ENCODE results near the gene MAGI2. TPM values are rescaled to one million over a fixed set of nuclear protein-coding genes. Genes with fewer than 3 reads are reported as not detected.

Gene MAGI2
- total RNA-seq, 2 experiments from 2014 or later = 0.03 to 0.17 TPM

DNA sequence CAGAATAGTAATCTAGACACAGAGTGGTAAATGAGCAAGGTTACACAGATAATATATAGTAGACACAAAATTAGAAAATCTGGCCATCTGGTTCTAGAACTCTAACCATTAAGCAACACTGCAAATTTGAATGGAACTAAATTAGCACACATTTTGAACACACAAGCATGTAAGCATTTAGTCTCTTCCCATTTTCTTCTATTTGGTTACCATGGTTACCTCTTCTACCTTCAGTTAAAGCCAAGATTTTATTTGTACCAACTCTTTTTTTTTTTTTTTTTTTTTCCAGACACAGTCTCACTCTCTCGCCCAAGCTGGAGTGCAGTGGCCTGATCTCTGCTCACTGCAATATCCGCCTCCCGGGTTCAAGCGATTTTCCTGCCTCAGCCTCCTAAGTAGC lies 790.5 kb downstream of the MAGI2 start:
- H3K9me3 ChIP-seq (ENCODE audit: low read length) = no peaks in the 10 kb centered on the region
- DNase-seq (ENCODE audit: low spot score) = no peak
- intact Hi-C loops (cut with micrococcal nuclease; ENCODE audit: unreplicated experiment) = no loop called here
- no peaks in the 10 kb centered on the region for H3K36me3 ChIP-seq (ENCODE audit: insufficient read depth, low read length)
- no peak overlapping the region for H2AFZ ChIP-seq (ENCODE audit: low read length)
- ChIA-PET CTCF (ENCODE audit: unreplicated experiment) (no interaction called here), POLR2A (no interaction called here)
- TF ChIP-seq EZH2phosphoT487 (IDR thresholded peaks at IDR 0.05; ENCODE audit: borderline replicate concordance, low read depth, low read length) = no peak
- TF ChIP-seq, protein P1, sequence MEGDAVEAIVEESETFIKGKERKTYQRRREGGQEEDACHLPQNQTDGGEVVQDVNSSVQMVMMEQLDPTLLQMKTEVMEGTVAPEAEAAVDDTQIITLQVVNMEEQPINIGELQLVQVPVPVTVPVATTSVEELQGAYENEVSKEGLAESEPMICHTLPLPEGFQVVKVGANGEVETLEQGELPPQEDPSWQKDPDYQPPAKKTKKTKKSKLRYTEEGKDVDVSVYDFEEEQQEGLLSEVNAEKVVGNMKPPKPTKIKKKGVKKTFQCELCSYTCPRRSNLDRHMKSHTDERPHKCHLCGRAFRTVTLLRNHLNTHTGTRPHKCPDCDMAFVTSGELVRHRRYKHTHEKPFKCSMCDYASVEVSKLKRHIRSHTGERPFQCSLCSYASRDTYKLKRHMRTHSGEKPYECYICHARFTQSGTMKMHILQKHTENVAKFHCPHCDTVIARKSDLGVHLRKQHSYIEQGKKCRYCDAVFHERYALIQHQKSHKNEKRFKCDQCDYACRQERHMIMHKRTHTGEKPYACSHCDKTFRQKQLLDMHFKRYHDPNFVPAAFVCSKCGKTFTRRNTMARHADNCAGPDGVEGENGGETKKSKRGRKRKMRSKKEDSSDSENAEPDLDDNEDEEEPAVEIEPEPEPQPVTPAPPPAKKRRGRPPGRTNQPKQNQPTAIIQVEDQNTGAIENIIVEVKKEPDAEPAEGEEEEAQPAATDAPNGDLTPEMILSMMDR (conservative IDR thresholded peaks at IDR 0.05; ENCODE audit: low read length) = no peak
- BruUV-seq (replicated peaks) = no TSS peak
- no peak overlapping the region for H3K4me3 ChIP-seq (ENCODE audit: low read depth, low read length, poor library complexity, severe bottlenecking)
- H3K27ac ChIP-seq (ENCODE audit: low read depth, low read length, poor library complexity, severe bottlenecking) = no peak overlapping the region
- H3K4me2 ChIP-seq (ENCODE audit: low read length) = no peak overlapping the region
- no peaks in the 10 kb centered on the region for H4K20me1 ChIP-seq (ENCODE audit: insufficient read depth, low read length)
- H3K79me2 ChIP-seq (ENCODE audit: insufficient read depth, low read depth, low read length) = no peaks in the 10 kb centered on the region
- no peaks in the 10 kb centered on the region; the same call in 1 of the 2 replicates for H3K9me2 ChIP-seq (ENCODE audit: insufficient read depth, low read length)
- H3K4me1 ChIP-seq (ENCODE audit: insufficient read depth, low read length, poor library complexity, severe bottlenecking) = no peaks in the 10 kb centered on the region

- Histone ChIP-seq H3K4me3 (ENCODE audit: low read depth, low read length, poor library complexity, severe bottlenecking) (no peak overlapping the region), H3K4me1 (ENCODE audit: insufficient read depth, low read length, poor library complexity, severe bottlenecking) (no peaks in the 10 kb centered on the region)
Observed at GRCh38 chr7:78649976-78650375, 803.5 kb downstream of the MAGI2 start.

DNA sequence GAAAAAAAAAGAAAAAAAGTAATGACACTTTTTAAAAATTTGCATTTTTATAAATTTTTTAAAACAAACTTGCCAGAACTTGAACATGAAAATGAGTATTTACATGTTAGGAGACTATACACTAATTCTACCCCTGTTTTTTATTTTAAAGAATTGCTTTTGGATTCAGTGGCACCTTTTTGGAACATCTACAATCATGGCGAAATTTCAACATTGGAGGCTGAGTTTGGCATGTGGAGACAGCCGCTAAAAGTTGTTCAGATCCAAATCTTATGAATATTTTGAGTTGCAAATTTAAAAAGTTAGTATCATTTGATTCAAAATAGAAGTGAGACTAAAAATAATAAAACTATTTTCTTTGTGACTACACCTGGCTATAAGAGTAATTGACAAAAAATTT lies 804.2 kb downstream of the MAGI2 start:
- Histone ChIP-seq H4K20me1 (ENCODE audit: insufficient read depth, low read length) (no peaks in the 10 kb centered on the region), H3K4me3 (ENCODE audit: low read depth, low read length, poor library complexity, severe bottlenecking) (no peak overlapping the region), H3K79me2 (ENCODE audit: insufficient read depth, low read depth, low read length) (no peaks in the 10 kb centered on the region), H3K9me2 (ENCODE audit: insufficient read depth, low read length) (no peaks in the 10 kb centered on the region), H3K4me2 (ENCODE audit: low read length) (no peak overlapping the region), H3K9me3 (ENCODE audit: low read length) (no peaks in the 10 kb centered on the region), H3K4me1 (ENCODE audit: insufficient read depth, low read length, poor library complexity, severe bottlenecking) (no peaks in the 10 kb centered on the region), H3K36me3 (ENCODE audit: insufficient read depth, low read length) (no peaks in the 10 kb centered on the region), H3K27ac (ENCODE audit: low read depth, low read length, poor library complexity, severe bottlenecking) (no peak overlapping the region), H2AFZ (ENCODE audit: low read length) (no peak overlapping the region)
- intact Hi-C loops (cut with micrococcal nuclease; ENCODE audit: unreplicated experiment) = no loop called here
- BruUV-seq (replicated peaks) = no TSS peak
- DNase-seq (ENCODE audit: low spot score) = no peak
- POLR2A ChIA-PET = no interaction called here
- TF ChIP-seq, protein P1 (conservative IDR thresholded peaks at IDR 0.05; ENCODE audit: low read length) = no peak
- TF ChIP-seq EZH2phosphoT487 (IDR thresholded peaks at IDR 0.05; ENCODE audit: borderline replicate concordance, low read depth, low read length) = no peak
- CTCF ChIA-PET (ENCODE audit: unreplicated experiment) = no interaction called here

More at GRCh38 chr7:78649976-78650375, 803.5 kb downstream of the MAGI2 start:
- POLR2A ChIA-PET = no interaction called here
- H3K79me2 ChIP-seq (ENCODE audit: insufficient read depth, low read depth, low read length) = no peaks in the 10 kb centered on the region
- no peaks in the 10 kb centered on the region for H3K9me2 ChIP-seq (ENCODE audit: insufficient read depth, low read length)
- no peak for DNase-seq (ENCODE audit: low spot score)
- H3K27ac ChIP-seq (ENCODE audit: low read depth, low read length, poor library complexity, severe bottlenecking) = no peak overlapping the region
- no TSS peak for BruUV-seq (replicated peaks)
- H3K4me2 ChIP-seq (ENCODE audit: low read length) = no peak overlapping the region
- intact Hi-C loops (cut with micrococcal nuclease; ENCODE audit: unreplicated experiment) = no loop called here
- H2AFZ ChIP-seq (ENCODE audit: low read length) = no peak overlapping the region
- TF ChIP-seq EZH2phosphoT487 (IDR thresholded peaks at IDR 0.05; ENCODE audit: borderline replicate concordance, low read depth, low read length) = no peak
- TF ChIP-seq, protein P1 (conservative IDR thresholded peaks at IDR 0.05; ENCODE audit: low read length) = no peak
- no peaks in the 10 kb centered on the region for H3K9me3 ChIP-seq (ENCODE audit: low read length)
- H3K36me3 ChIP-seq (ENCODE audit: insufficient read depth, low read length) = no peaks in the 10 kb centered on the region
- CTCF ChIA-PET (ENCODE audit: unreplicated experiment) = no interaction called here
- H4K20me1 ChIP-seq (ENCODE audit: insufficient read depth, low read length) = no peaks in the 10 kb centered on the region
